Hepatocyte (in vitro differentiated cells): ENCODE results near the gene ADCY4. TPM values are rescaled to one million over a fixed set of nuclear protein-coding genes. Genes with fewer than 3 reads are reported as not detected.

ENCODE experiments used
- DNase-seq: peaks from one replicate; pipeline ENCODE4 v3.0.0-alpha.2; 2016; ENCODE audit warnings: low spot score
- H2AFZ ChIP-seq: fragments of 200-600 bp; sonication (generic); 2 replicates; pipeline ENCODE4 v1.6.0; 2016; ENCODE audit warnings: antibody characterized with exemption, mild to moderate bottlenecking
- H3K27ac ChIP-seq: fragments of 200-600 bp; sonication (generic); 2 replicates; pipeline ENCODE4 v1.5.1; 2016; ENCODE audit warnings: mild to moderate bottlenecking
- H3K27me3 ChIP-seq: fragments of 200-600 bp; sonication (generic); 2 replicates; pipeline ENCODE4 v1.6.1; 2016
- H3K36me3 ChIP-seq: fragments of 200-600 bp; sonication (generic); replicated peaks from 2 replicates; pipeline ENCODE4 v1.5.1; 2016; ENCODE audit warnings: low read depth; ENCODE audit not compliant: insufficient read depth
- H3K4me1 ChIP-seq: fragments of 200-600 bp; sonication (generic); 2 replicates; pipeline ENCODE4 v1.5.1; 2016; ENCODE audit warnings: mild to moderate bottlenecking, moderate library complexity; ENCODE audit not compliant: insufficient read depth
- H3K4me2 ChIP-seq: fragments of 200-600 bp; sonication (generic); 2 replicates; pipeline ENCODE4 v1.6.0; 2016
- H3K4me3 ChIP-seq: fragments of 200-600 bp; sonication (generic); 2 replicates; pipeline ENCODE4 v1.5.1; 2016; ENCODE audit warnings: mild to moderate bottlenecking
- H3K79me2 ChIP-seq: fragments of 200-600 bp; sonication (generic); 2 replicates; pipeline ENCODE4 v1.6.0; 2017; ENCODE audit warnings: mild to moderate bottlenecking
- H3K9me2 ChIP-seq: fragments of 200-600 bp; sonication (generic); replicated peaks from 2 replicates; pipeline ENCODE4 v1.6.0; 2017; ENCODE audit warnings: mild to moderate bottlenecking; ENCODE audit not compliant: insufficient read depth
- H3K9me3 ChIP-seq: fragments of 200-600 bp; sonication (generic); 2 replicates; pipeline ENCODE4 v1.5.1; 2016; ENCODE audit warnings: low read depth, mild to moderate bottlenecking
- H4K20me1 ChIP-seq: fragments of 200-600 bp; sonication (generic); 2 replicates; pipeline ENCODE4 v1.6.0; 2016; ENCODE audit warnings: mild to moderate bottlenecking; ENCODE audit not compliant: insufficient read depth, poor library complexity, severe bottlenecking
- CTCF ChIP-seq: fragments of 200-600 bp; sonication (generic); IDR thresholded peaks from 2 replicates; pipeline ENCODE4 v1.5.1; 2016; ENCODE audit warnings: antibody characterized with exemption, mild to moderate bottlenecking; ENCODE audit not compliant: poor library complexity
- EZH2 ChIP-seq: fragments of 200-600 bp; sonication (generic); IDR thresholded peaks from 2 replicates; pipeline ENCODE4 v1.6.1; 2016; ENCODE audit warnings: antibody characterized with exemption, mild to moderate bottlenecking, borderline replicate concordance
- EZH2phosphoT487 ChIP-seq: fragments of 200-600 bp; sonication (generic); IDR thresholded peaks from one replicate; pipeline ENCODE4 v1.6.1; 2018; ENCODE audit warnings: antibody characterized with exemption, mild to moderate bottlenecking, low read depth, moderate library complexity; ENCODE audit not compliant: unreplicated experiment, severe bottlenecking
- WGBS: methylation state at CpG from one replicate; pipeline ENCODE4 v1.1.6; 2016; ENCODE audit warnings: low lambda C conversion rate; ENCODE audit errors: missing lambda C conversion rate; 5-methylcytosine and 5-hydroxymethylcytosine counted together
- polyA plus RNA-seq: library from polyadenylated mRNA; unstranded; fragments of >200 nt; fragmentation: Nextera tagmentation; extraction: Ambion mirVana; gene quantifications from 2 replicates; pipeline ENCODE4 v1.2.1, GENCODE V29; 2016
- total RNA-seq: library from RNA; depleted of rRNA; stranded (reverse); fragments of >200 nt; gene quantifications from 2 replicates; pipeline ENCODE4 v1.2.3, GENCODE V29; 2014

Gene ADCY4
- total and polyA plus RNA-seq, 2 experiments from 2014 or later: 0.63 to 1.3 TPM

- no peaks in the 10 kb centered on the region for H3K9me3 ChIP-seq
- H3K27ac ChIP-seq: no peak overlapping the region
- H3K4me1 ChIP-seq: peaks cover 9% of the 10 kb centered on the region
- DNase-seq: no peak
- H3K4me2 ChIP-seq: no peak overlapping the region
- 66% methylated on average over 3 of the region's 3 CpGs for WGBS
- H4K20me1 ChIP-seq: no peaks in the 10 kb centered on the region
- no peak for TF ChIP-seq EZH2
- H3K27me3 ChIP-seq: no peaks in the 10 kb centered on the region
- H3K4me3 ChIP-seq: no peak overlapping the region
- H2AFZ ChIP-seq: no peak overlapping the region
- no peaks in the 10 kb centered on the region for H3K36me3 ChIP-seq
- no peaks in the 10 kb centered on the region for H3K9me2 ChIP-seq
- H3K79me2 ChIP-seq: no peaks in the 10 kb centered on the region
Observed at GRCh38 chr14:24378327-24378726, 43.5 kb upstream of the ADCY4 start.

- no peaks in the 10 kb centered on the region for H3K27me3 ChIP-seq
- no peak overlapping the region for H3K4me2 ChIP-seq
- H3K9me2 ChIP-seq: no peaks in the 10 kb centered on the region
- H3K4me1 ChIP-seq: peaks cover 9% of the 10 kb centered on the region
- DNase-seq: peak; percentile 35
- no peaks in the 10 kb centered on the region for H3K36me3 ChIP-seq
- H3K27ac ChIP-seq: no peak overlapping the region
- no peaks in the 10 kb centered on the region for H4K20me1 ChIP-seq
- TF ChIP-seq CTCF (no peak), EZH2 (no peak), EZH2phosphoT487 (no peak)
- 60% methylated on average over 2 of the region's 2 CpGs for WGBS
- no peaks in the 10 kb centered on the region for H3K9me3 ChIP-seq
- H2AFZ ChIP-seq: no peak overlapping the region
- no peak overlapping the region for H3K4me3 ChIP-seq
- H3K79me2 ChIP-seq: no peaks in the 10 kb centered on the region
Observed at GRCh38 chr14:24377657-24378056, 42.8 kb upstream of the ADCY4 start.

- Histone ChIP-seq H3K79me2 (no peaks in the 10 kb centered on the region), H2AFZ (no peak overlapping the region), H3K36me3 (no peaks in the 10 kb centered on the region), H3K4me2 (no peak overlapping the region), H3K4me3 (no peak overlapping the region), H3K4me1 (peaks cover 9% of the 10 kb centered on the region), H3K27me3 (no peaks in the 10 kb centered on the region), H4K20me1 (no peaks in the 10 kb centered on the region), H3K9me2 (no peaks in the 10 kb centered on the region), H3K9me3 (no peaks in the 10 kb centered on the region), H3K27ac (no peak overlapping the region)
- 86% methylated on average over 7 of the region's 7 CpGs for WGBS
- no peak for DNase-seq
- no peak for TF ChIP-seq EZH2phosphoT487
- no peak for TF ChIP-seq CTCF
- TF ChIP-seq EZH2: no peak
Observed at GRCh38 chr14:24377126-24377525, 42.3 kb upstream of the ADCY4 start.

GRCh38 chr14:24376448-24377070 lies 41.7 kb upstream of the ADCY4 start:
- peaks cover 9% of the 10 kb centered on the region for H3K4me1 ChIP-seq
- H3K36me3 ChIP-seq: no peaks in the 10 kb centered on the region
- no peak for TF ChIP-seq CTCF
- TF ChIP-seq EZH2phosphoT487: no peak
- no peak for TF ChIP-seq EZH2
- H3K4me3 ChIP-seq: no peak overlapping the region
- no peaks in the 10 kb centered on the region for H3K79me2 ChIP-seq
- no peaks in the 10 kb centered on the region for H3K9me2 ChIP-seq
- H4K20me1 ChIP-seq: no peaks in the 10 kb centered on the region
- no peak overlapping the region for H3K4me2 ChIP-seq
- H3K27me3 ChIP-seq: no peaks in the 10 kb centered on the region
- no peak overlapping the region for H2AFZ ChIP-seq
- H3K9me3 ChIP-seq: no peaks in the 10 kb centered on the region
- no peak for DNase-seq
- WGBS: 80% methylated on average over 16 of the region's 16 CpGs
- no peak overlapping the region for H3K27ac ChIP-seq
